ENCODE measurements around the gene ADAM19. TPM values are rescaled to one million over a fixed set of nuclear protein-coding genes. Genes with fewer than 3 reads are reported as not detected.

The ADAM19 gene
- total RNA-seq (ENCODE audit: low replicate concordance), result 10.8 and 58.1 TPM in 2 replicates

GRCh38 chr5:157575381-157576020 is at the start of gene ADAM19:
ADAM19 (minus strand) TSS chr5:157575775; CDS start chr5:157575696, 79 bp downstream.

GRCh38 chr5:157459715-157460599 is 115.6 kb downstream of the ADAM19 start, which contains the start of gene NIPAL4:
NIPAL4 (plus strand) TSS chr5:157460213; CDS start chr5:157460321, 108 bp downstream.

Other genes with a start within 250 kb of the ADAM19 start
- 0.08 TPM in 1 of 2 replicates, not detected in the other for gene NIPAL4, start 115.6 kb downstream of the ADAM19 start, total RNA-seq (ENCODE audit: low replicate concordance)
- gene SOX30, start 76.7 kb upstream of the ADAM19 start, total RNA-seq (ENCODE audit: low replicate concordance), result not detected in 2 replicates
- gene C5orf52, start 95.8 kb upstream of the ADAM19 start, total RNA-seq (ENCODE audit: low replicate concordance), result not detected in 2 replicates
- gene THG1L, start 155.6 kb upstream of the ADAM19 start, total RNA-seq (ENCODE audit: low replicate concordance), result 29.3 and 53.1 TPM in 2 replicates
- 3.0 and 4.7 TPM in 2 replicates for gene LSM11, start 167.9 kb upstream of the ADAM19 start, total RNA-seq (ENCODE audit: low replicate concordance)

Measured in smooth muscle cell of the coronary artery (primary cell).